ENCODE data around the gene CXCL6. TPM values are rescaled to one million over a fixed set of nuclear protein-coding genes. Genes with fewer than 3 reads are reported as not detected.

Gene CXCL6
- polyA plus RNA-seq, 1 of the 3 experiments (the other 2 are of a cell fraction) = 0.02 TPM

DNA sequence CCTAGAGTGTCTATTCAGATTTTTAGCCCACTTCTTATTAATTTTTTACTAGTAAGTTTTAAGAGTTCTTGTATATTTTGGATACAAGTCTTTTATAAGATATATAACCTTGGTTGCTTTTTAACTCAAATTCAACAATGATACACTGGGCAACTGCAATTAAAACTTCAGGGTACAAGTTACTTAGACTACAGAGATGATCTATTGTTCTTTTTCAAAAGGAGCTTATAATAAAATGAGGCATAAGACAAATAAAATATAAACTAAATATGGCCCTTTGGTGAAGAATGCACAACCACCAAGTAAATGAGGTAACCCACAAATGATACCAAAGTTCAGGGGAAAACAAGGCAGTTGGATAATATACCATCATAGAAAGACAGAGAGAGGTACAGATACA is 37.6 kb upstream of the CXCL6 start:
- Histone ChIP-seq H4K20me1 (ENCODE audit: insufficient read depth) (no peaks in the 10 kb centered on the region), H3K27ac (ENCODE audit: low read depth in 2 of 2, low read length in 1 of 2) (no peak overlapping the region), H3K9ac (no peak overlapping the region), H3K27me3 (ENCODE audit: insufficient read depth) (no peaks in the 10 kb centered on the region), H3K9me2 (no peaks in the 10 kb centered on the region), H3K9me3 (no peaks in the 10 kb centered on the region), H3K4me2 (no peak overlapping the region), H3K79me2 (ENCODE audit: insufficient read depth) (no peaks in the 10 kb centered on the region), H3K4me1 (ENCODE audit: control insufficient read depth in 1 of 2, insufficient read depth in 2 of 2, low read depth in 1 of 2, low read length in 1 of 2) (no peaks in the 10 kb centered on the region), H3K4me3 (ENCODE audit: low read depth in 2 of 2, low read length in 1 of 2) (no peak overlapping the region), H3F3A (replicated peaks; ENCODE audit: insufficient read depth) (no peaks in the 10 kb centered on the region), H3K36me3 (replicated peaks in 1 of 2; ENCODE audit: control insufficient read depth in 1 of 2, insufficient read depth in 2 of 2, low read length in 1 of 2) (no peaks in the 10 kb centered on the region), H2AFZ (ENCODE audit: low read depth) (no peak overlapping the region)
- TF ChIP-seq, protein P1, sequence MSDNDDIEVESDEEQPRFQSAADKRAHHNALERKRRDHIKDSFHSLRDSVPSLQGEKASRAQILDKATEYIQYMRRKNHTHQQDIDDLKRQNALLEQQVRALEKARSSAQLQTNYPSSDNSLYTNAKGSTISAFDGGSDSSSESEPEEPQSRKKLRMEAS (IDR thresholded peaks at IDR 0.05; ENCODE audit: low read depth) = no peak
- TF ChIP-seq RAD21 (IDR thresholded peaks at IDR 0.05; ENCODE audit: low read length) (no peak), GABPA (IDR thresholded peaks at IDR 0.05; ENCODE audit: low read depth) (no peak)
- TF ChIP-seq, protein P2, sequence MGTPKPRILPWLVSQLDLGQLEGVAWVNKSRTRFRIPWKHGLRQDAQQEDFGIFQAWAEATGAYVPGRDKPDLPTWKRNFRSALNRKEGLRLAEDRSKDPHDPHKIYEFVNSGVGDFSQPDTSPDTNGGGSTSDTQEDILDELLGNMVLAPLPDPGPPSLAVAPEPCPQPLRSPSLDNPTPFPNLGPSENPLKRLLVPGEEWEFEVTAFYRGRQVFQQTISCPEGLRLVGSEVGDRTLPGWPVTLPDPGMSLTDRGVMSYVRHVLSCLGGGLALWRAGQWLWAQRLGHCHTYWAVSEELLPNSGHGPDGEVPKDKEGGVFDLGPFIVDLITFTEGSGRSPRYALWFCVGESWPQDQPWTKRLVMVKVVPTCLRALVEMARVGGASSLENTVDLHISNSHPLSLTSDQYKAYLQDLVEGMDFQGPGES (IDR thresholded peaks at IDR 0.05; ENCODE audit: low read depth, low read length) = no peak
- ChIA-PET POLR2A (no interaction called here), CTCF (interaction anchor here (1.1 kb wide), 1 partner anchor 13 kb away, joined by 3 read pairs; no protein-coding TSS in a partner anchor)
- no peak for DNase-seq

DNA sequence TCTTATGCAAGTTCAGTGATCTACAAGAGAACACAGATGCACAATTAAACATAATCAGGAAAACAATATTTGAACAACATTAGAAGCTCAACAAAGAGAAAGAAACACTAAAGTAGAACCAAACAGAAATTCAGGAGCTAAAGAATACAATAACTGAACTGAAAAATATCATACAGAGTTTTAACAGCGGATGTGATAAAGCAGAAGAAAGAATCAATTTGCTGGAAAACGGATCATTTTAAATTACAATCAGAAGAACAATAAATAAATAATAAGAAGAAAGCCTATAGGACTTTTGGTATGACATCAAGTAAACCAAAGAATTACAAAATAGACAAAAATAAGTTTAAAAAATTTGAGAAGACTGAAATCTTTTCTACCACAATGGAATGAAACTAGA is 36.3 kb upstream of the CXCL6 start:
- Histone ChIP-seq H3K27me3 (ENCODE audit: insufficient read depth) (no peaks in the 10 kb centered on the region), H3K27ac (ENCODE audit: low read depth in 2 of 2, low read length in 1 of 2) (no peak overlapping the region), H3K9me3 (no peaks in the 10 kb centered on the region), H4K20me1 (ENCODE audit: insufficient read depth) (no peaks in the 10 kb centered on the region), H3F3A (replicated peaks; ENCODE audit: insufficient read depth) (no peaks in the 10 kb centered on the region), H3K4me1 (ENCODE audit: control insufficient read depth in 1 of 2, insufficient read depth in 2 of 2, low read depth in 1 of 2, low read length in 1 of 2) (no peaks in the 10 kb centered on the region), H3K9me2 (no peaks in the 10 kb centered on the region), H3K4me3 (ENCODE audit: low read depth in 2 of 2, low read length in 1 of 2) (no peak overlapping the region), H2AFZ (ENCODE audit: low read depth) (no peak overlapping the region), H3K79me2 (ENCODE audit: insufficient read depth) (no peaks in the 10 kb centered on the region), H3K4me2 (no peak overlapping the region), H3K36me3 (replicated peaks in 1 of 2; ENCODE audit: control insufficient read depth in 1 of 2, insufficient read depth in 2 of 2, low read length in 1 of 2) (no peaks in the 10 kb centered on the region), H3K9ac (no peak overlapping the region)
- no peak for TF ChIP-seq GABPA (IDR thresholded peaks at IDR 0.05; ENCODE audit: low read depth)
- TF ChIP-seq FOXJ3 (CRISPR knock-in tag; IDR thresholded peaks at IDR 0.05) = no peak
- no peak for TF ChIP-seq TAF1 (IDR thresholded peaks at IDR 0.05; ENCODE audit: borderline replicate concordance, low read depth, low read length)
- TF ChIP-seq GATA2 (CRISPR knock-in tag; IDR thresholded peaks at IDR 0.05) = no peak
- TF ChIP-seq SMC3 (IDR thresholded peaks at IDR 0.05; ENCODE audit: low read depth, low read length) = no peak
- TF ChIP-seq YY1 (IDR thresholded peaks at IDR 0.05; ENCODE audit: low read depth) = no peak
- TF ChIP-seq EP300 (IDR thresholded peaks at IDR 0.05; ENCODE audit: borderline replicate concordance in 1 of 2, low read depth in 1 of 2, low read length in 1 of 2) = no peak
- TF ChIP-seq JUND (IDR thresholded peaks at IDR 0.05) = no peak
- TF ChIP-seq RFX5 (IDR thresholded peaks at IDR 0.05; ENCODE audit: low read length) = no peak
- TF ChIP-seq, protein P3, sequence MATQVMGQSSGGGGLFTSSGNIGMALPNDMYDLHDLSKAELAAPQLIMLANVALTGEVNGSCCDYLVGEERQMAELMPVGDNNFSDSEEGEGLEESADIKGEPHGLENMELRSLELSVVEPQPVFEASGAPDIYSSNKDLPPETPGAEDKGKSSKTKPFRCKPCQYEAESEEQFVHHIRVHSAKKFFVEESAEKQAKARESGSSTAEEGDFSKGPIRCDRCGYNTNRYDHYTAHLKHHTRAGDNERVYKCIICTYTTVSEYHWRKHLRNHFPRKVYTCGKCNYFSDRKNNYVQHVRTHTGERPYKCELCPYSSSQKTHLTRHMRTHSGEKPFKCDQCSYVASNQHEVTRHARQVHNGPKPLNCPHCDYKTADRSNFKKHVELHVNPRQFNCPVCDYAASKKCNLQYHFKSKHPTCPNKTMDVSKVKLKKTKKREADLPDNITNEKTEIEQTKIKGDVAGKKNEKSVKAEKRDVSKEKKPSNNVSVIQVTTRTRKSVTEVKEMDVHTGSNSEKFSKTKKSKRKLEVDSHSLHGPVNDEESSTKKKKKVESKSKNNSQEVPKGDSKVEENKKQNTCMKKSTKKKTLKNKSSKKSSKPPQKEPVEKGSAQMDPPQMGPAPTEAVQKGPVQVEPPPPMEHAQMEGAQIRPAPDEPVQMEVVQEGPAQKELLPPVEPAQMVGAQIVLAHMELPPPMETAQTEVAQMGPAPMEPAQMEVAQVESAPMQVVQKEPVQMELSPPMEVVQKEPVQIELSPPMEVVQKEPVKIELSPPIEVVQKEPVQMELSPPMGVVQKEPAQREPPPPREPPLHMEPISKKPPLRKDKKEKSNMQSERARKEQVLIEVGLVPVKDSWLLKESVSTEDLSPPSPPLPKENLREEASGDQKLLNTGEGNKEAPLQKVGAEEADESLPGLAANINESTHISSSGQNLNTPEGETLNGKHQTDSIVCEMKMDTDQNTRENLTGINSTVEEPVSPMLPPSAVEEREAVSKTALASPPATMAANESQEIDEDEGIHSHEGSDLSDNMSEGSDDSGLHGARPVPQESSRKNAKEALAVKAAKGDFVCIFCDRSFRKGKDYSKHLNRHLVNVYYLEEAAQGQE (IDR thresholded peaks at IDR 0.05; ENCODE audit: low read depth, low read length) = no peak
- no peak for TF ChIP-seq NRF1 (IDR thresholded peaks at IDR 0.05; ENCODE audit: low read depth, low read length)
- no peak for TF ChIP-seq MXI1 (IDR thresholded peaks at IDR 0.05; ENCODE audit: low read depth, low read length)
- TF ChIP-seq, protein P2 (IDR thresholded peaks at IDR 0.05; ENCODE audit: low read depth, low read length) = no peak
- no peak for TF ChIP-seq RAD21 (IDR thresholded peaks at IDR 0.05; ENCODE audit: low read length)
- no peak for TF ChIP-seq POLR2AphosphoS5 (IDR thresholded peaks at IDR 0.05; ENCODE audit: low read depth, low read length)
- no peak for TF ChIP-seq SIN3A (IDR thresholded peaks at IDR 0.05; ENCODE audit: borderline replicate concordance, low read depth, low read length)
- TF ChIP-seq, protein P4, sequence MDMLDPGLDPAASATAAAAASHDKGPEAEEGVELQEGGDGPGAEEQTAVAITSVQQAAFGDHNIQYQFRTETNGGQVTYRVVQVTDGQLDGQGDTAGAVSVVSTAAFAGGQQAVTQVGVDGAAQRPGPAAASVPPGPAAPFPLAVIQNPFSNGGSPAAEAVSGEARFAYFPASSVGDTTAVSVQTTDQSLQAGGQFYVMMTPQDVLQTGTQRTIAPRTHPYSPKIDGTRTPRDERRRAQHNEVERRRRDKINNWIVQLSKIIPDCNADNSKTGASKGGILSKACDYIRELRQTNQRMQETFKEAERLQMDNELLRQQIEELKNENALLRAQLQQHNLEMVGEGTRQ (IDR thresholded peaks at IDR 0.05; ENCODE audit: borderline replicate concordance, low read depth, low read length) = no peak
- CTCF ChIA-PET = no interaction called here
- 14% methylated on average over 2 of the region's 2 CpGs for WGBS (ENCODE audit: low lambda C conversion rate)
- no peak for DNase-seq
- POLR2A ChIA-PET = no interaction called here
